GM12891 (cell line): ENCODE results near the gene IFNE.
"Not testable (repeated sequence)": the region's sequence is repeated elsewhere in the genome, so short reads cannot be mapped to it uniquely, and the experiment has no call there.

ENCODE experiments used
- DNase-seq: peaks from one replicate; pipeline ENCODE4 v3.0.0; 2011; ENCODE audit warnings: low spot score; ENCODE audit not compliant: insufficient read length
- FAIRE-seq: peaks from 2 replicates; lab custom pipeline; 2011; peaks lifted over from hg19 to GRCh38; lab: Jason Lieb, UNC
- PAX5 ChIP-seq: IDR thresholded peaks from 2 replicates; pipeline ENCODE4 v1.6.1; 2011; ENCODE audit warnings: low read length, moderate library complexity, mild to moderate bottlenecking; ENCODE audit not compliant: insufficient read depth, severe bottlenecking
- POLR2A ChIP-seq: IDR thresholded peaks from 2 replicates; pipeline ENCODE4 v1.6.1; 2011; ENCODE audit warnings: low read depth, low read length, control low read depth
- POLR2AphosphoS5 ChIP-seq: IDR thresholded peaks from 2 replicates; pipeline ENCODE4 v1.6.1; 2011; ENCODE audit warnings: low read depth, low read length, control low read depth
- POU2F2 ChIP-seq: IDR thresholded peaks from 2 replicates; pipeline ENCODE4 v1.6.1; 2011; ENCODE audit warnings: low read depth, mild to moderate bottlenecking, control low read depth, low read length, moderate library complexity
- SPI1 ChIP-seq: IDR thresholded peaks from 2 replicates; pipeline ENCODE4 v1.6.1; 2011; ENCODE audit warnings: low read depth, low read length, control low read depth
- TAF1 ChIP-seq: IDR thresholded peaks from 2 replicates; pipeline ENCODE4 v1.6.1; 2011; ENCODE audit warnings: low read depth, low read length, control low read depth

The IFNE gene

GRCh38 chr9:21461377-21461776, 20.7 kb downstream of the IFNE start:
- FAIRE-seq (no peak), DNase-seq (no peak)
- no peak for TF ChIP-seq POLR2A
- no peak for TF ChIP-seq POU2F2
- no peak for TF ChIP-seq POLR2AphosphoS5
- no peak for TF ChIP-seq SPI1
- no peak for TF ChIP-seq PAX5
- no peak for TF ChIP-seq TAF1

- DNase-seq = no peak
- no peak for TF ChIP-seq POLR2AphosphoS5
- no peak for TF ChIP-seq POLR2A
- TF ChIP-seq TAF1 = no peak
- TF ChIP-seq POU2F2 = no peak
- TF ChIP-seq SPI1 = no peak
- no peak for TF ChIP-seq PAX5
- FAIRE-seq = no peak
Observed at GRCh38 chr9:21455320-21455719, 26.8 kb downstream of the IFNE start.

GRCh38 chr9:21454149-21454548, 28.0 kb downstream of the IFNE start:
- FAIRE-seq = no peak
- no peak for DNase-seq
- TF ChIP-seq POU2F2 = no peak
- TF ChIP-seq TAF1 = no peak
- TF ChIP-seq POLR2A = no peak
- no peak for TF ChIP-seq PAX5
- no peak for TF ChIP-seq SPI1
- TF ChIP-seq POLR2AphosphoS5 = no peak

- DNase-seq (no peak), FAIRE-seq (no peak)
- TF ChIP-seq SPI1 (no peak), POU2F2 (no peak), POLR2AphosphoS5 (no peak), POLR2A (no peak), PAX5 (no peak), TAF1 (no peak)
Observed at GRCh38 chr9:21452681-21453080, 29.4 kb downstream of the IFNE start.

GRCh38 chr9:21450733-21451394, 31.2 kb downstream of the IFNE start:
- no peak for DNase-seq
- FAIRE-seq = no peak

GRCh38 chr9:21449312-21449711, 32.8 kb downstream of the IFNE start:
- not testable (repeated sequence) for DNase-seq, FAIRE-seq

More at GRCh38 chr9:21450733-21451394, 31.2 kb downstream of the IFNE start:
- no peak for TF ChIP-seq POLR2A
- TF ChIP-seq SPI1 = no peak
- TF ChIP-seq TAF1 = no peak
- no peak for TF ChIP-seq POU2F2
- no peak for TF ChIP-seq PAX5
- TF ChIP-seq POLR2AphosphoS5 = no peak

GRCh38 chr9:21443849-21444625, 38.1 kb downstream of the IFNE start:
- TF ChIP-seq PAX5 (no peak), SPI1 (peak; percentile 71)
- DNase-seq (peak; percentile 12), FAIRE-seq (peak; percentile 84)

GRCh38 chr9:21440139-21440538, 42.0 kb downstream of the IFNE start, which contains the start of gene IFNA1:
Gene IFNA1, plus strand, starts transcription at chr9:21440439. Its CDS starts 69 bp downstream, at chr9:21440508.
- DNase-seq = no peak
- TF ChIP-seq POU2F2 (no peak), PAX5 (no peak), SPI1 (no peak), TAF1 (no peak), POLR2AphosphoS5 (no peak), POLR2A (no peak)
- no peak for FAIRE-seq

- FAIRE-seq = peak; percentile 59
- not testable (repeated sequence) for DNase-seq
Observed at GRCh38 chr9:21435015-21435383, 47.1 kb downstream of the IFNE start.

- TF ChIP-seq SPI1 (no peak), POLR2AphosphoS5 (no peak)
- DNase-seq (no peak), FAIRE-seq (no peak)
Observed at GRCh38 chr9:21434202-21435014, 47.7 kb downstream of the IFNE start.
